ENCODE data around the gene LRRC3C.

Gene LRRC3C

GRCh38 chr17:39951924-39952679 lies 24.6 kb downstream of the LRRC3C start:
- DNase-seq: no peak

GRCh38 chr17:39952680-39953470 lies 25.3 kb downstream of the LRRC3C start:
- no peak for DNase-seq

GRCh38 chr17:39953471-39953888 lies 25.9 kb downstream of the LRRC3C start:
- no peak for DNase-seq

GRCh38 chr17:39954876-39955275 lies 27.3 kb downstream of the LRRC3C start:
- DNase-seq: no peak

- DNase-seq: no peak
Observed at GRCh38 chr17:39955726-39956225, 28.2 kb downstream of the LRRC3C start.

- no peak for DNase-seq
Observed at GRCh38 chr17:39960524-39961041, 33.1 kb downstream of the LRRC3C start.

GRCh38 chr17:39962642-39963220 lies 35.2 kb downstream of the LRRC3C start, which contains the start of gene GSDMA:
Gene GSDMA (plus strand): TSS chr17:39963004. CDS start chr17:39965688, 2,684 bp downstream.
- DNase-seq: no peak

- DNase-seq: no peak
Observed at GRCh38 chr17:39963829-39964228, 36.3 kb downstream of the LRRC3C start.

- no peak for DNase-seq
Observed at GRCh38 chr17:39965017-39965699, 37.6 kb downstream of the LRRC3C start.

GRCh38 chr17:39966771-39967170 lies 39.2 kb downstream of the LRRC3C start:
- no peak for DNase-seq

GRCh38 chr17:39968761-39969160 lies 41.2 kb downstream of the LRRC3C start:
- DNase-seq: no peak

- no peak for DNase-seq
Observed at GRCh38 chr17:39969375-39969774, 41.8 kb downstream of the LRRC3C start.

GRCh38 chr17:39970157-39970692 lies 42.7 kb downstream of the LRRC3C start:
- no peak for DNase-seq

- DNase-seq: no peak
Observed at GRCh38 chr17:39971076-39971603, 43.6 kb downstream of the LRRC3C start.

GRCh38 chr17:39972271-39972670 lies 44.7 kb downstream of the LRRC3C start:
- no peak for DNase-seq

- no peak for DNase-seq
Observed at GRCh38 chr17:39973496-39973895, 46.0 kb downstream of the LRRC3C start.

- no peak for DNase-seq
Observed at GRCh38 chr17:39974433-39974832, 46.9 kb downstream of the LRRC3C start.

GRCh38 chr17:39975801-39976200 lies 48.3 kb downstream of the LRRC3C start:
- no peak for DNase-seq

GRCh38 chr17:39979016-39979670 lies 51.6 kb downstream of the LRRC3C start:
- DNase-seq: no peak

GRCh38 chr17:39979893-39980350 lies 52.4 kb downstream of the LRRC3C start:
- peak; percentile 92 for DNase-seq
